Measurements from ENCODE around the gene NARS2. TPM values are rescaled to one million over a fixed set of nuclear protein-coding genes. Genes with fewer than 3 reads are reported as not detected.

The NARS2 gene
- total and polyA plus RNA-seq, 9 of the 15 experiments (the other 6 are each of a cell fraction or from before 2014, with no cell fraction given) = 26.8 to 48.0 (median 34.2) TPM

- intact Hi-C loops (cut with micrococcal nuclease) = no loop called here
- no peak overlapping the region for H2AFZ ChIP-seq (ENCODE audit: low read depth, low read length)
- ChIA-PET CTCF (ENCODE audit: low intra/inter-chr PET ratio) (no interaction called here), POLR2A (interaction anchor here (0.6 to 2.8 kb wide), 5 partner anchors 10 to 801 kb away, joined by 3 to 13 read pairs (median 3); no protein-coding TSS in a partner anchor)
- H3K27me3 ChIP-seq (ENCODE audit: control insufficient read depth in 2 of 2, insufficient read depth in 2 of 2, low read length in 2 of 2) = no peaks in the 10 kb centered on the region
- BruUV-seq (replicated peaks) = no TSS peak
- H3K4me2 ChIP-seq (ENCODE audit: insufficient read depth, low read length) = no peak overlapping the region
- H3K4me1 ChIP-seq (replicated peaks in 1 of 2; ENCODE audit: control insufficient read depth in 2 of 2, insufficient read depth in 2 of 2, low read length in 2 of 2) = peaks cover 16 to 44% of the 10 kb centered on the region in 2 experiments; a peak in 4 of 5 replicates
- no peaks in the 10 kb centered on the region for H3K9me3 ChIP-seq (replicated peaks; ENCODE audit: control insufficient read depth, insufficient read depth, low read depth, low read length)
- H3K9me1 ChIP-seq (ENCODE audit: control insufficient read depth, insufficient read depth, low read length) = no peaks in the 10 kb centered on the region
- TF ChIP-seq KLF10 (CRISPR knock-in tag; IDR thresholded peaks at IDR 0.05) (no peak), ZNF444 (CRISPR knock-in tag; IDR thresholded peaks at IDR 0.05) (no peak), SMC3 (conservative IDR thresholded peaks at IDR 0.05; ENCODE audit: insufficient read depth, low read depth, low read length) (no peak)
- no peaks in the 10 kb centered on the region for H3K79me2 ChIP-seq (ENCODE audit: control insufficient read depth, insufficient read depth, low read length)
- DNase-seq (ENCODE audit: extremely low read depth in 1 of 4, low spot score in 3 of 4) (no peak), FAIRE-seq (no peak), ATAC-seq (peak; percentile 22)
- no peaks in the 10 kb centered on the region for H4K20me1 ChIP-seq (replicated peaks; ENCODE audit: control insufficient read depth, insufficient read depth, low read length)
- H3K27ac ChIP-seq (ENCODE audit: extremely low read depth, low read depth, low read length) = no peak overlapping the region
- no peaks in the 10 kb centered on the region for H3K36me3 ChIP-seq (ENCODE audit: control insufficient read depth, insufficient read depth, low read length)
- no peak overlapping the region for H3K4me3 ChIP-seq
- in situ Hi-C loops (cut with MboI) = no loop called here
- H3K9ac ChIP-seq (ENCODE audit: insufficient read depth in 1 of 2, low read depth in 2 of 2, low read length in 2 of 2) = no peak overlapping the region
- WGBS (ENCODE audit: insufficient coverage, low coverage, missing lambda C conversion rate) = 39% methylated on average over 3 of the region's 3 CpGs
Measured at GRCh38 chr11:78428773-78429172, 145.9 kb downstream of the NARS2 start.

DNA sequence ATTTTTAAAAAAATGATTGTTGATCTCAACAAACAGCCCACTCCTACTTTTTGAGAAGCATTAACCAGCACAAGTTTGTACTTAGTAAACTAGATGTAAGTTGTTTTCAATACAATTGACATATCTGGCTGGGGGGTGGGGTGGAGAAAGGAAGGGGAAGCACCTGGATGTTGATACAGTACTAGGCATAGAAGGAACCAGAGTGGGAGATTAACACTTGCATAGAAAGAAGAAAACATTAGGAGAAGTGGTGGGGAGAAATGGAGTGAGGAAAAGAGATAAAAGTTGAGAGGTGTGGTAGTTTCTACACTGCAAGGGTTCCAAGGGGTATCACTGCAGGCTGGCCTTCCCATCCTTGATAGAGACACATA lies 146.4 kb downstream of the NARS2 start:
- Histone ChIP-seq H4K20me1 (replicated peaks; ENCODE audit: control insufficient read depth, insufficient read depth, low read length) (no peaks in the 10 kb centered on the region), H3K27ac (ENCODE audit: extremely low read depth, low read depth, low read length) (no peak overlapping the region), H3K4me3 (no peak overlapping the region), H3K27me3 (ENCODE audit: control insufficient read depth in 2 of 2, insufficient read depth in 2 of 2, low read length in 2 of 2) (no peaks in the 10 kb centered on the region), H3K79me2 (ENCODE audit: control insufficient read depth, insufficient read depth, low read length) (no peaks in the 10 kb centered on the region), H3K4me2 (ENCODE audit: insufficient read depth, low read length) (no peak overlapping the region), H3K36me3 (ENCODE audit: control insufficient read depth, insufficient read depth, low read length) (no peaks in the 10 kb centered on the region), H3K9ac (ENCODE audit: insufficient read depth in 1 of 2, low read depth in 2 of 2, low read length in 2 of 2) (no peak overlapping the region), H3K9me3 (replicated peaks; ENCODE audit: control insufficient read depth, insufficient read depth, low read depth, low read length) (no peaks in the 10 kb centered on the region), H3K4me1 (replicated peaks in 1 of 2; ENCODE audit: control insufficient read depth in 2 of 2, insufficient read depth in 2 of 2, low read length in 2 of 2) (peaks cover 16 to 49% of the 10 kb centered on the region in 2 experiments; a peak in 4 of 5 replicates), H2AFZ (ENCODE audit: low read depth, low read length) (no peak overlapping the region), H3K9me1 (ENCODE audit: control insufficient read depth, insufficient read depth, low read length) (no peaks in the 10 kb centered on the region)
- intact Hi-C loops (cut with micrococcal nuclease) = no loop called here
- DNase-seq (ENCODE audit: extremely low read depth in 1 of 4, low spot score in 3 of 4) (peak in 1 of 4 experiments; percentile 30), ATAC-seq (peak; percentile 18), FAIRE-seq (no peak)
- CTCF ChIA-PET (ENCODE audit: low intra/inter-chr PET ratio) = no interaction called here
- in situ Hi-C loops (cut with MboI) = no loop called here
- no TSS peak for BruUV-seq (replicated peaks)
- POLR2A ChIA-PET = interaction anchor here (1.5 to 2.8 kb wide), 2 partner anchors 9 to 200 kb away, joined by 3 to 13 read pairs; no protein-coding TSS in a partner anchor
- TF ChIP-seq ZEB2 (IDR thresholded peaks at IDR 0.05) (0 out of 2 replicates have a peak, but pooled peaks have one; percentile 36), ZNF583 (CRISPR knock-in tag; IDR thresholded peaks at IDR 0.05) (0 out of 2 replicates have a peak, but pooled peaks have one; percentile 15), MTF1 (CRISPR knock-in tag; IDR thresholded peaks at IDR 0.05; ENCODE audit: borderline replicate concordance) (no peak), MAZ (CRISPR knock-in tag; conservative IDR thresholded peaks at IDR 0.05 in 1 of 2, IDR thresholded peaks at IDR 0.05 in 1 of 2) (no peak), ZC3H4 (CRISPR knock-in tag; IDR thresholded peaks at IDR 0.05; ENCODE audit: borderline replicate concordance) (no peak), TEAD4 (IDR thresholded peaks at IDR 0.05; ENCODE audit: low read length) (peak; percentile 49; the same call in 1 of the 2 replicates), TEAD4 (CRISPR knock-in tag; IDR thresholded peaks at IDR 0.05; ENCODE audit: borderline replicate concordance) (no peak), C11orf30 (IDR thresholded peaks at IDR 0.05; ENCODE audit: low read depth) (no peak), SRF (CRISPR knock-in tag; IDR thresholded peaks at IDR 0.05) (no peak), HDAC8 (tag; IDR thresholded peaks at IDR 0.05) (no peak), FOSL1 (tag; conservative IDR thresholded peaks at IDR 0.05) (no peak), XRCC4 (IDR thresholded peaks at IDR 0.05; ENCODE audit: extremely low read depth, insufficient read depth, insufficient read length) (no peak), PYGO2 (tag; IDR thresholded peaks at IDR 0.05) (no peak), CBFA2T3 (IDR thresholded peaks at IDR 0.05) (peak; percentile 67)
- TF ChIP-seq, protein P1, sequence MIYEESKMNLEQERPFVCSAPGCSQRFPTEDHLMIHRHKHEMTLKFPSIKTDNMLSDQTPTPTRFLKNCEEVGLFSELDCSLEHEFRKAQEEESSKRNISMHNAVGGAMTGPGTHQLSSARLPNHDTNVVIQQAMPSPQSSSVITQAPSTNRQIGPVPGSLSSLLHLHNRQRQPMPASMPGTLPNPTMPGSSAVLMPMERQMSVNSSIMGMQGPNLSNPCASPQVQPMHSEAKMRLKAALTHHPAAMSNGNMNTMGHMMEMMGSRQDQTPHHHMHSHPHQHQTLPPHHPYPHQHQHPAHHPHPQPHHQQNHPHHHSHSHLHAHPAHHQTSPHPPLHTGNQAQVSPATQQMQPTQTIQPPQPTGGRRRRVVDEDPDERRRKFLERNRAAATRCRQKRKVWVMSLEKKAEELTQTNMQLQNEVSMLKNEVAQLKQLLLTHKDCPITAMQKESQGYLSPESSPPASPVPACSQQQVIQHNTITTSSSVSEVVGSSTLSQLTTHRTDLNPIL (CRISPR knock-in tag; IDR thresholded peaks at IDR 0.05) = no peak

All from K562 (cell line).